HFFc6 (cell line): ENCODE measurements around the gene NTMT2. TPM values are rescaled to one million over a fixed set of nuclear protein-coding genes. Genes with fewer than 3 reads are reported as not detected.

Source experiments
- DNase-seq: peaks from one replicate; pipeline ENCODE4 v3.0.0-alpha.2; 2018
- H3K27ac Mint-ChIP-seq: 2 replicates; pipeline ENCODE4 v1.8.0; 2020; ENCODE audit warnings: mild to moderate bottlenecking, mixed read lengths
- H3K27me3 Mint-ChIP-seq: 2 replicates; pipeline ENCODE4 v1.8.0; 2021; ENCODE audit warnings: mild to moderate bottlenecking, moderate library complexity, mixed read lengths; ENCODE audit not compliant: insufficient read depth
- H3K36me3 Mint-ChIP-seq: 2 replicates; pipeline ENCODE4 v1.8.0; 2021; ENCODE audit warnings: low read depth, mixed read lengths
- H3K4me1 Mint-ChIP-seq: 2 replicates; pipeline ENCODE4 v1.8.0; 2020; ENCODE audit warnings: low read depth, mixed read lengths
- H3K4me3 Mint-ChIP-seq: 2 replicates; pipeline ENCODE4 v1.8.0; 2020; ENCODE audit warnings: mild to moderate bottlenecking, moderate library complexity, mixed read lengths
- H3K9me3 Mint-ChIP-seq: 2 replicates; pipeline ENCODE4 v1.8.0; 2020; ENCODE audit warnings: mild to moderate bottlenecking, mixed read lengths
- CTCF ChIP-seq: fragments of 200-600 bp; sonication (generic); IDR thresholded peaks from 2 replicates; pipeline ENCODE4 v1.5.0; 2021; ENCODE audit warnings: antibody characterized with exemption, mild to moderate bottlenecking
- total RNA-seq, 6 experiments: library from RNA; stranded (reverse); fragmentation: NEBNext Ultra II Directional; extraction: Animal tissue kit (Norgen Biotek cat#: 25700); gene quantifications; 2 replicates in 1 of 6; 3 replicates in 5 of 6; pipeline ENCODE4 v1.2.3, GENCODE V29; 2021

Gene NTMT2
- total RNA-seq, 6 experiments from 2014 or later = not detected

- H3K4me3 Mint-ChIP-seq = no peak overlapping the region
- H3K27me3 Mint-ChIP-seq = no peaks in the 10 kb centered on the region
- DNase-seq = no peak
- H3K4me1 Mint-ChIP-seq = peaks cover 10% of the 10 kb centered on the region; the same call in 1 of the 2 replicates
- peaks cover 13% of the 10 kb centered on the region; the same call in 1 of the 2 replicates for H3K36me3 Mint-ChIP-seq
- no peak overlapping the region for H3K27ac Mint-ChIP-seq
- TF ChIP-seq CTCF = no peak
- H3K9me3 Mint-ChIP-seq = peaks cover 14% of the 10 kb centered on the region
Measured at GRCh38 chr1:170174395-170174794, 28.6 kb downstream of the NTMT2 start.

- Mint-ChIP-seq H3K36me3 (peaks cover 12% of the 10 kb centered on the region; the same call in 1 of the 2 replicates), H3K27ac (no peak overlapping the region), H3K4me3 (no peak overlapping the region), H3K27me3 (no peaks in the 10 kb centered on the region), H3K9me3 (peaks cover 14% of the 10 kb centered on the region), H3K4me1 (peaks cover 10% of the 10 kb centered on the region; the same call in 1 of the 2 replicates)
- TF ChIP-seq CTCF = no peak
- no peak for DNase-seq
Measured at GRCh38 chr1:170175041-170175440, 29.3 kb downstream of the NTMT2 start.

GRCh38 chr1:170175484-170175883 is 29.7 kb downstream of the NTMT2 start:
- H3K4me1 Mint-ChIP-seq = peaks cover 10% of the 10 kb centered on the region; the same call in 1 of the 2 replicates
- no peak overlapping the region for H3K27ac Mint-ChIP-seq
- H3K4me3 Mint-ChIP-seq = no peak overlapping the region

GRCh38 chr1:170176772-170177171 is 31.0 kb downstream of the NTMT2 start:
- H3K27ac Mint-ChIP-seq = no peak overlapping the region
- H3K9me3 Mint-ChIP-seq = no peaks in the 10 kb centered on the region
- DNase-seq = no peak
- TF ChIP-seq CTCF = no peak
- H3K4me3 Mint-ChIP-seq = no peak overlapping the region
- peaks cover 10% of the 10 kb centered on the region; the same call in 1 of the 2 replicates for H3K4me1 Mint-ChIP-seq
- H3K36me3 Mint-ChIP-seq = peaks cover 4% of the 10 kb centered on the region; the same call in 1 of the 2 replicates
- H3K27me3 Mint-ChIP-seq = no peaks in the 10 kb centered on the region

More at GRCh38 chr1:170175484-170175883, 29.7 kb downstream of the NTMT2 start:
- peaks cover 10% of the 10 kb centered on the region for H3K9me3 Mint-ChIP-seq
- no peak for DNase-seq
- H3K36me3 Mint-ChIP-seq = peaks cover 9% of the 10 kb centered on the region; the same call in 1 of the 2 replicates
- no peaks in the 10 kb centered on the region for H3K27me3 Mint-ChIP-seq
- no peak for TF ChIP-seq CTCF

GRCh38 chr1:170182442-170182841 is 36.7 kb downstream of the NTMT2 start:
- Mint-ChIP-seq H3K27me3 (no peaks in the 10 kb centered on the region), H3K9me3 (no peaks in the 10 kb centered on the region), H3K36me3 (no peaks in the 10 kb centered on the region), H3K4me3 (no peak overlapping the region), H3K27ac (no peak overlapping the region), H3K4me1 (no peaks in the 10 kb centered on the region)
- no peak for TF ChIP-seq CTCF
- DNase-seq = no peak

GRCh38 chr1:170192546-170192945 is 46.8 kb downstream of the NTMT2 start:
- Mint-ChIP-seq H3K27ac (no peak overlapping the region), H3K4me3 (no peak overlapping the region), H3K9me3 (peaks cover 19% of the 10 kb centered on the region; the same call in 1 of the 2 replicates), H3K27me3 (peaks cover 5% of the 10 kb centered on the region; the same call in 1 of the 2 replicates), H3K36me3 (peaks cover 10% of the 10 kb centered on the region; the same call in 1 of the 2 replicates), H3K4me1 (peaks cover 20% of the 10 kb centered on the region)
- no peak for DNase-seq
- no peak for TF ChIP-seq CTCF
